Liver (tissue), 9 donors: ENCODE results near the gene SERPINA9. TPM values are rescaled to one million over a fixed set of nuclear protein-coding genes. Genes with fewer than 3 reads are reported as not detected.

Experiments
- DNase-seq: peaks from one replicate; pipeline ENCODE4 v3.0.0-alpha.2; 2017; ENCODE audit warnings: low spot score
- H3K27ac ChIP-seq, 2 donors: one replicate each; pipeline ENCODE4 v1.7.0; 2013; ENCODE audit warnings: inconsistent platforms in 2 of 2, low read length in 2 of 2, control low read depth in 1 of 2, low read depth in 1 of 2, mild to moderate bottlenecking in 1 of 2
- H3K27me3 ChIP-seq, 4 donors: one replicate each; pipeline versions ENCODE4 v1.6.1 to v1.7.0; 2013; ENCODE audit warnings: low read length in 3 of 4, inconsistent platforms in 1 of 4, mild to moderate bottlenecking in 1 of 4, moderate library complexity in 1 of 4; ENCODE audit not compliant: control insufficient read depth in 4 of 4, insufficient read depth in 4 of 4
- H3K36me3 ChIP-seq, 4 donors: one replicate each; pipeline versions ENCODE4 v1.6.1 to v1.7.0; 2013; ENCODE audit warnings: low read length in 3 of 4, mild to moderate bottlenecking in 3 of 4, low read depth in 1 of 4, moderate library complexity in 1 of 4; ENCODE audit not compliant: control insufficient read depth in 4 of 4, insufficient read depth in 3 of 4
- H3K4me1 ChIP-seq, 4 donors: one replicate each; pipeline versions ENCODE4 v1.6.1 to v1.7.0; 2013; ENCODE audit warnings: low read length in 3 of 4, mild to moderate bottlenecking in 3 of 4, moderate library complexity in 1 of 4; ENCODE audit not compliant: control insufficient read depth in 4 of 4, insufficient read depth in 4 of 4
- H3K4me3 ChIP-seq, 3 donors: one replicate each; pipeline versions ENCODE4 v1.6.1 to v1.7.0; 2013; ENCODE audit warnings: low read length in 3 of 3, control low read depth in 1 of 3, low read depth in 1 of 3, mild to moderate bottlenecking in 1 of 3
- H3K9ac ChIP-seq, 2 donors: one replicate each; pipeline ENCODE4 v1.7.0; 2013; ENCODE audit warnings: low read length in 2 of 2, mild to moderate bottlenecking in 2 of 2, moderate library complexity in 2 of 2, control low read depth in 1 of 2, low read depth in 1 of 2
- H3K9me3 ChIP-seq, 4 donors: one replicate each; pipeline versions ENCODE4 v1.6.1 to v1.7.0; 2013; ENCODE audit warnings: low read length in 3 of 4; ENCODE audit not compliant: control insufficient read depth in 4 of 4
- ATF3 ChIP-seq: IDR thresholded peaks from 2 replicates; pipeline ENCODE4 v1.6.1; 2016; ENCODE audit warnings: antibody characterized with exemption
- CTCF ChIP-seq: fragments of 150-350 bp; IDR thresholded peaks from 2 replicates; pipeline ENCODE4 v1.5.1; 2017; ENCODE audit warnings: improper control_type of control experiment, low read depth, low read length; ENCODE audit not compliant: missing input control
- EGR1 ChIP-seq, 2 donors: IDR thresholded peaks; 2 replicates each; pipeline ENCODE4 v1.6.1; 2016 to 2018; ENCODE audit warnings: antibody characterized with exemption in 2 of 2, low read depth in 2 of 2
- FOXA2 ChIP-seq: IDR thresholded peaks from 2 replicates; pipeline ENCODE4 v1.6.1; 2016; ENCODE audit warnings: antibody characterized with exemption
- GABPA ChIP-seq, 2 donors: IDR thresholded peaks in 1 of 2; conservative IDR thresholded peaks in 1 of 2; 2 replicates each; pipeline ENCODE4 v1.6.1; 2016; ENCODE audit warnings: antibody characterized with exemption in 2 of 2, mild to moderate bottlenecking in 1 of 2, moderate library complexity in 1 of 2
- HNF4A ChIP-seq, 2 donors: conservative IDR thresholded peaks; 2 replicates each; pipeline ENCODE4 v1.6.1; 2016; ENCODE audit warnings: antibody characterized with exemption in 2 of 2, mild to moderate bottlenecking in 2 of 2
- JUND ChIP-seq, 2 donors: IDR thresholded peaks; 2 replicates each; pipeline ENCODE4 v1.6.1; 2016; ENCODE audit warnings: antibody characterized with exemption in 2 of 2
- NR2F2 ChIP-seq: IDR thresholded peaks from 2 replicates; pipeline ENCODE4 v1.6.1; 2016; ENCODE audit warnings: antibody characterized with exemption
- RXRA ChIP-seq, 2 donors: IDR thresholded peaks; 2 replicates each; pipeline ENCODE4 v1.6.1; 2017 to 2018; ENCODE audit warnings: antibody characterized with exemption in 2 of 2, mild to moderate bottlenecking in 1 of 2
- SP1 ChIP-seq: IDR thresholded peaks from 2 replicates; pipeline ENCODE4 v1.6.1; 2018; ENCODE audit warnings: antibody characterized with exemption, mild to moderate bottlenecking
- TAF1 ChIP-seq: conservative IDR thresholded peaks from 2 replicates; pipeline ENCODE4 v1.6.1; 2016; ENCODE audit warnings: antibody characterized with exemption, mild to moderate bottlenecking
- YY1 ChIP-seq: IDR thresholded peaks from 2 replicates; pipeline ENCODE4 v1.6.1; 2016; ENCODE audit warnings: antibody characterized with exemption, mild to moderate bottlenecking
- WGBS: extraction: QIAGEN DNeasy Blood & Tissue Kit; methylation state at CpG from one replicate; pipeline ENCODE4 v1.1.7; 2013; 5-methylcytosine and 5-hydroxymethylcytosine counted together
- polyA plus RNA-seq, 2 donors: library from polyadenylated mRNA; stranded (reverse) in 1 of 2; unstranded in 1 of 2; fragments of 200-250 nt in 1 of 2; fragments of >200 nt in 1 of 2; fragmentation: Nextera tagmentation in 1 of 2; extraction: Ambion mirVana in 1 of 2; gene quantifications; one replicate each; pipeline versions ENCODE4 v1.2.1 to v1.2.3, GENCODE V29; 2013 to 2015
- total RNA-seq, 2 donors: library from RNA; depleted of rRNA; stranded (reverse); fragments of >200 nt; gene quantifications; one replicate each; pipeline ENCODE4 v1.2.3, GENCODE V29; 2014
- TF ChIP-seq, protein P1 (sequence below): IDR thresholded peaks from 2 replicates; pipeline ENCODE4 v1.6.1; 2016; ENCODE audit warnings: antibody characterized with exemption
- TF ChIP-seq, protein P2 (sequence below): IDR thresholded peaks from 2 replicates; pipeline ENCODE4 v1.6.1; 2016; ENCODE audit warnings: antibody characterized with exemption, mild to moderate bottlenecking
- donor health status: healthy.
- donor health status: healthy.
- donor health status: healthy.
- donor health status: healthy.
- donor health status: healthy.

SERPINA9 gene
- total and polyA plus RNA-seq, 4 donors, result not detected

DNA sequence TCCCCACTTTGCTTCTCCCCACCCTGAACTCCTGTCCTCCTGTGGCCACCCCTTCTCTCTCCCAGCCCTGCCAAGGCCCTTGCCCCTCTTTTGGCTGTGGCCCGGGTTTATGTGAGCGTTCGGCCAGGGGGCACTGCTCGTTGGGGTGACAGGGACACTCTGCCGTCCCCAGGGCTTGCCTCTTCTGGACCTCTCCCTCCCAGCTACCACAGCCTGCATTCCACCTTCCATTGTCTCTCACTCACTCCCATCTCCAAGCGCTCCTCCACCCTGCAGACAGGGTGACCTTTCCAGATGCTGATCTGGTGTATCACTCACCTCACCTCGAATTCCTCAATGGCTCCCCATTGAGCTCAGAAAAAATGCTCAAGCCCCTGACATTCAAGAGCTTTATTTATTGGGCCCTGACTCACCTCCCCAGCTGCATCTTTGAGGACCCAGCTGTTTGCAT, 1.4 kb downstream of the SERPINA9 start:
- H3K9ac ChIP-seq, result no peak overlapping the region
- no peaks in the 10 kb centered on the region for H3K27me3 ChIP-seq
- H3K27ac ChIP-seq, result no peak overlapping the region
- peaks cover 0 to 8% (median 0%) of the 10 kb centered on the region in 4 donors for H3K9me3 ChIP-seq
- no peaks in the 10 kb centered on the region for H3K36me3 ChIP-seq
- 94% methylated on average over 7 of the region's 7 CpGs for WGBS
- peaks cover 0 to 7% (median 4%) of the 10 kb centered on the region in 4 donors for H3K4me1 ChIP-seq
- H3K4me3 ChIP-seq, result no peak overlapping the region
- no peak for DNase-seq
- no peak for TF ChIP-seq GABPA (IDR thresholded peaks at IDR 0.05 in 1 of 2, conservative IDR thresholded peaks at IDR 0.05 in 1 of 2)
- no peak for TF ChIP-seq CTCF
- TF ChIP-seq TAF1, result no peak
- no peak for TF ChIP-seq HNF4A (conservative IDR thresholded peaks at IDR 0.05)
- no peak for TF ChIP-seq SP1
- TF ChIP-seq, protein P1, sequence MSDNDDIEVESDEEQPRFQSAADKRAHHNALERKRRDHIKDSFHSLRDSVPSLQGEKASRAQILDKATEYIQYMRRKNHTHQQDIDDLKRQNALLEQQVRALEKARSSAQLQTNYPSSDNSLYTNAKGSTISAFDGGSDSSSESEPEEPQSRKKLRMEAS, result no peak
- TF ChIP-seq EGR1 (IDR thresholded peaks at IDR 0.05; ENCODE audit: low read depth in 2 of 2), result no peak
- TF ChIP-seq ATF3, result no peak
- no peak for TF ChIP-seq RXRA (IDR thresholded peaks at IDR 0.05)
- TF ChIP-seq, protein P2, sequence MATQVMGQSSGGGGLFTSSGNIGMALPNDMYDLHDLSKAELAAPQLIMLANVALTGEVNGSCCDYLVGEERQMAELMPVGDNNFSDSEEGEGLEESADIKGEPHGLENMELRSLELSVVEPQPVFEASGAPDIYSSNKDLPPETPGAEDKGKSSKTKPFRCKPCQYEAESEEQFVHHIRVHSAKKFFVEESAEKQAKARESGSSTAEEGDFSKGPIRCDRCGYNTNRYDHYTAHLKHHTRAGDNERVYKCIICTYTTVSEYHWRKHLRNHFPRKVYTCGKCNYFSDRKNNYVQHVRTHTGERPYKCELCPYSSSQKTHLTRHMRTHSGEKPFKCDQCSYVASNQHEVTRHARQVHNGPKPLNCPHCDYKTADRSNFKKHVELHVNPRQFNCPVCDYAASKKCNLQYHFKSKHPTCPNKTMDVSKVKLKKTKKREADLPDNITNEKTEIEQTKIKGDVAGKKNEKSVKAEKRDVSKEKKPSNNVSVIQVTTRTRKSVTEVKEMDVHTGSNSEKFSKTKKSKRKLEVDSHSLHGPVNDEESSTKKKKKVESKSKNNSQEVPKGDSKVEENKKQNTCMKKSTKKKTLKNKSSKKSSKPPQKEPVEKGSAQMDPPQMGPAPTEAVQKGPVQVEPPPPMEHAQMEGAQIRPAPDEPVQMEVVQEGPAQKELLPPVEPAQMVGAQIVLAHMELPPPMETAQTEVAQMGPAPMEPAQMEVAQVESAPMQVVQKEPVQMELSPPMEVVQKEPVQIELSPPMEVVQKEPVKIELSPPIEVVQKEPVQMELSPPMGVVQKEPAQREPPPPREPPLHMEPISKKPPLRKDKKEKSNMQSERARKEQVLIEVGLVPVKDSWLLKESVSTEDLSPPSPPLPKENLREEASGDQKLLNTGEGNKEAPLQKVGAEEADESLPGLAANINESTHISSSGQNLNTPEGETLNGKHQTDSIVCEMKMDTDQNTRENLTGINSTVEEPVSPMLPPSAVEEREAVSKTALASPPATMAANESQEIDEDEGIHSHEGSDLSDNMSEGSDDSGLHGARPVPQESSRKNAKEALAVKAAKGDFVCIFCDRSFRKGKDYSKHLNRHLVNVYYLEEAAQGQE, result no peak

GRCh38 chr14:94473666-94474410, 2.2 kb downstream of the SERPINA9 start:
- H3K9me3 ChIP-seq, result peaks cover 0 to 5% (median 0%) of the 10 kb centered on the region in 4 donors
- TF ChIP-seq CTCF, result no peak
- TF ChIP-seq RXRA (IDR thresholded peaks at IDR 0.05), result no peak
- TF ChIP-seq HNF4A (conservative IDR thresholded peaks at IDR 0.05), result no peak
- TF ChIP-seq, protein P1, result no peak
- TF ChIP-seq YY1, result no peak
- no peak for TF ChIP-seq GABPA (IDR thresholded peaks at IDR 0.05 in 1 of 2, conservative IDR thresholded peaks at IDR 0.05 in 1 of 2)
- TF ChIP-seq EGR1 (IDR thresholded peaks at IDR 0.05; ENCODE audit: low read depth in 2 of 2), result no peak
- no peak for TF ChIP-seq FOXA2
- TF ChIP-seq SP1, result no peak
- no peak for TF ChIP-seq JUND (IDR thresholded peaks at IDR 0.05)
- TF ChIP-seq ATF3, result no peak
- TF ChIP-seq NR2F2, result no peak
- TF ChIP-seq, protein P2, result no peak
- no peak overlapping the region for H3K9ac ChIP-seq
- H3K27ac ChIP-seq, result no peak overlapping the region
- H3K4me3 ChIP-seq, result no peak overlapping the region
- no peaks in the 10 kb centered on the region for H3K36me3 ChIP-seq
- peaks cover 0 to 7% (median 4%) of the 10 kb centered on the region in 4 donors for H3K4me1 ChIP-seq
- WGBS, result 78% methylated on average over 16 of the region's 16 CpGs
- no peaks in the 10 kb centered on the region for H3K27me3 ChIP-seq
- DNase-seq, result no peak
